Activated naive CD8-positive, alpha-beta T cell treated with anti-CD3 and anti-CD28 coated beads, Interleukin-2, amount 50 U/mL, for 16 hours (primary cell): ENCODE results near the gene ATG16L2.
"Not testable (repeated sequence)": the region's sequence is repeated elsewhere in the genome, so short reads cannot be mapped to it uniquely, and the experiment has no call there.

Experiments
- DNase-seq: peaks from one replicate; pipeline ENCODE4 v3.0.0-alpha.2; 2020; ENCODE audit warnings: low read depth, low spot score

The ATG16L2 gene

GRCh38 chr11:72779495-72780128 lies 34.6 kb upstream of the ATG16L2 start:
- DNase-seq, result no peak

GRCh38 chr11:72780296-72781062 lies 33.7 kb upstream of the ATG16L2 start:
- DNase-seq, result no peak

- no peak for DNase-seq
Observed at GRCh38 chr11:72781063-72781312, 33.2 kb upstream of the ATG16L2 start.

GRCh38 chr11:72781313-72782080 lies 32.7 kb upstream of the ATG16L2 start:
- DNase-seq, result peak; percentile 29

GRCh38 chr11:72782081-72782920 lies 31.9 kb upstream of the ATG16L2 start:
- DNase-seq, result no peak

GRCh38 chr11:72783144-72783905 lies 30.9 kb upstream of the ATG16L2 start:
- DNase-seq, result no peak

GRCh38 chr11:72784662-72785061 lies 29.5 kb upstream of the ATG16L2 start:
- DNase-seq, result no peak

GRCh38 chr11:72786305-72787215 lies 27.7 kb upstream of the ATG16L2 start:
- no peak for DNase-seq

- no peak for DNase-seq
Observed at GRCh38 chr11:72787216-72788104, 26.8 kb upstream of the ATG16L2 start.

GRCh38 chr11:72788241-72788640 lies 26.0 kb upstream of the ATG16L2 start:
- DNase-seq, result no peak

- no peak for DNase-seq
Observed at GRCh38 chr11:72789493-72790131, 24.6 kb upstream of the ATG16L2 start.

GRCh38 chr11:72791228-72791627 lies 23.0 kb upstream of the ATG16L2 start:
- not testable (repeated sequence) for DNase-seq

GRCh38 chr11:72792437-72793021 lies 21.7 kb upstream of the ATG16L2 start:
- DNase-seq, result no peak

GRCh38 chr11:72793076-72793424 lies 21.2 kb upstream of the ATG16L2 start:
- DNase-seq, result no peak

GRCh38 chr11:72793425-72794367 lies 20.5 kb upstream of the ATG16L2 start, which contains the start of gene STARD10:
Gene STARD10, minus strand, starts transcription at chr11:72794047. Its CDS starts 12,866 bp downstream, at chr11:72781181.
- peak; percentile 85 for DNase-seq

- no peak for DNase-seq
Observed at GRCh38 chr11:72798361-72798760, 15.8 kb upstream of the ATG16L2 start.

- no peak for DNase-seq
Observed at GRCh38 chr11:72799441-72799840, 14.8 kb upstream of the ATG16L2 start.
